Mesenchymal stem cell (in vitro differentiated cells and primary cell): Measurements from ENCODE around the gene VWA5A.
"Not testable (repeated sequence)": the region's sequence is repeated elsewhere in the genome, so short reads cannot be mapped to it uniquely, and the experiment has no call there.

ENCODE experiments used
- DNase-seq: peaks from one replicate; pipeline ENCODE4 v3.0.0-alpha.2; 2013
- H2AFZ ChIP-seq: one replicate; pipeline ENCODE4 v1.6.1; 2013; ENCODE audit warnings: low read depth, mild to moderate bottlenecking, control low read depth, inconsistent platforms, low read length, moderate library complexity
- H2AK5ac ChIP-seq: 2 replicates; pipeline ENCODE4 v1.6.1; 2013; ENCODE audit warnings: low read length, moderate library complexity, mild to moderate bottlenecking, inconsistent platforms; ENCODE audit not compliant: severe bottlenecking
- H2BK120ac ChIP-seq: one replicate; pipeline ENCODE4 v1.6.1; 2013; ENCODE audit warnings: low read depth, mild to moderate bottlenecking, inconsistent platforms, low read length, moderate library complexity
- H2BK12ac ChIP-seq, 2 experiments: one replicate each; pipeline ENCODE4 v1.6.1; 2013; ENCODE audit warnings: inconsistent platforms in 2 of 2, low read length in 2 of 2, mild to moderate bottlenecking in 2 of 2, moderate library complexity in 2 of 2, control low read depth in 1 of 2
- H2BK15ac ChIP-seq: one replicate; pipeline ENCODE4 v1.6.1; 2013; ENCODE audit warnings: mild to moderate bottlenecking, low read depth, inconsistent platforms; ENCODE audit not compliant: poor library complexity, severe bottlenecking
- H2BK5ac ChIP-seq: 2 replicates; pipeline ENCODE4 v1.6.1; 2013; ENCODE audit warnings: low read depth, mild to moderate bottlenecking, low read length, control low read depth, inconsistent platforms; ENCODE audit not compliant: poor library complexity, severe bottlenecking
- H3K14ac ChIP-seq, 2 experiments: one replicate each; pipeline ENCODE4 v1.6.1; 2013; ENCODE audit warnings: inconsistent platforms in 2 of 2, low read length in 2 of 2, control low read depth in 1 of 2, mild to moderate bottlenecking in 1 of 2, moderate library complexity in 1 of 2
- H3K18ac ChIP-seq, 2 experiments: one replicate each; pipeline ENCODE4 v1.6.1; 2013; ENCODE audit warnings: inconsistent platforms in 2 of 2, low read length in 2 of 2, control low read depth in 1 of 2, low read depth in 1 of 2, mild to moderate bottlenecking in 1 of 2
- H3K23ac ChIP-seq, 2 experiments: one replicate each; pipeline ENCODE4 v1.6.1; 2013; ENCODE audit warnings: inconsistent platforms in 2 of 2, low read length in 2 of 2, mild to moderate bottlenecking in 2 of 2, moderate library complexity in 2 of 2, control low read depth in 1 of 2
- H3K27ac ChIP-seq: 2 replicates; pipeline ENCODE4 v1.5.1; 2013; ENCODE audit warnings: mild to moderate bottlenecking, moderate library complexity, low read length, control low read depth, inconsistent platforms; ENCODE audit not compliant: poor library complexity, severe bottlenecking
- H3K27me3 ChIP-seq, 2 experiments: 2 replicates each; pipeline versions ENCODE4 v1.6.1 to v1.7.0; 2013; ENCODE audit warnings: low read length in 2 of 2, mild to moderate bottlenecking in 2 of 2, moderate library complexity in 2 of 2, control low read depth in 1 of 2, inconsistent platforms in 1 of 2; ENCODE audit not compliant: control insufficient read depth in 1 of 2, insufficient read depth in 1 of 2
- H3K36me3 ChIP-seq, 2 experiments: 2 replicates each; pipeline versions ENCODE4 v1.6.1 to v1.7.0; 2013; ENCODE audit warnings: low read length in 2 of 2, control low read depth in 1 of 2, inconsistent platforms in 1 of 2, low read depth in 1 of 2, mild to moderate bottlenecking in 1 of 2; ENCODE audit not compliant: insufficient read depth in 2 of 2, control insufficient read depth in 1 of 2
- H3K4ac ChIP-seq, 2 experiments: one replicate each; pipeline ENCODE4 v1.6.1; 2013; ENCODE audit warnings: inconsistent platforms in 2 of 2, low read length in 2 of 2, mild to moderate bottlenecking in 2 of 2, moderate library complexity in 2 of 2, control low read depth in 1 of 2, low read depth in 1 of 2
- H3K4me1 ChIP-seq: 2 replicates; pipeline ENCODE4 v1.6.1; 2013; ENCODE audit warnings: low read depth, low read length, control low read depth; ENCODE audit not compliant: control insufficient read depth, insufficient read depth
- H3K4me2 ChIP-seq: 2 replicates; pipeline ENCODE4 v1.6.1; 2013; ENCODE audit warnings: low read length, mild to moderate bottlenecking, inconsistent platforms; ENCODE audit not compliant: poor library complexity, severe bottlenecking
- H3K4me3 ChIP-seq, 2 experiments: 2 replicates each; pipeline versions ENCODE4 v1.5.1 to v1.7.0; 2013; ENCODE audit warnings: low read length in 2 of 2, mild to moderate bottlenecking in 2 of 2, control low read depth in 1 of 2, low read depth in 1 of 2; ENCODE audit not compliant: insufficient read depth in 1 of 2
- H3K79me1 ChIP-seq: replicated peaks from 2 replicates; pipeline ENCODE4 v1.6.1; 2013; ENCODE audit warnings: mild to moderate bottlenecking, control low read depth, low read length, inconsistent platforms; ENCODE audit not compliant: poor library complexity, severe bottlenecking
- H3K9ac ChIP-seq: 2 replicates; pipeline ENCODE4 v1.7.0; 2013; ENCODE audit warnings: mild to moderate bottlenecking, low read length, moderate library complexity
- H3K9me3 ChIP-seq: 2 replicates; pipeline ENCODE4 v1.7.0; 2013; ENCODE audit warnings: mild to moderate bottlenecking, low read length; ENCODE audit not compliant: control insufficient read depth
- H4K8ac ChIP-seq: one replicate; pipeline ENCODE4 v1.6.1; 2013; ENCODE audit warnings: inconsistent platforms, mild to moderate bottlenecking, low read length, moderate library complexity
- H4K91ac ChIP-seq: one replicate; pipeline ENCODE4 v1.6.1; 2013; ENCODE audit warnings: mild to moderate bottlenecking, low read length, inconsistent platforms
- WGBS: methylation state at CpG from one replicate; pipeline ENCODE4 v1.1.7; 2013; ENCODE audit warnings: mixed read lengths; 5-methylcytosine and 5-hydroxymethylcytosine counted together

Gene VWA5A

GRCh38 chr11:124123622-124124021 is 8.4 kb downstream of the VWA5A start:
- Histone ChIP-seq H3K9ac (no peak overlapping the region), H2BK5ac (no peak overlapping the region), H2AK5ac (no peak overlapping the region), H3K4ac (no peak overlapping the region), H3K9me3 (peaks cover 8% of the 10 kb centered on the region), H2AFZ (no peak overlapping the region), H2BK12ac (no peak overlapping the region), H3K79me1 (no peaks in the 10 kb centered on the region), H4K91ac (no peak overlapping the region), H3K27ac (no peak overlapping the region), H3K36me3 (peaks cover 8 to 70% of the 10 kb centered on the region in 2 experiments), H3K4me2 (no peak overlapping the region), H3K23ac (no peak overlapping the region), H2BK15ac (no peak overlapping the region), H3K18ac (no peak overlapping the region), H3K4me1 (no peaks in the 10 kb centered on the region), H3K4me3 (no peak overlapping the region), H3K27me3 (no peaks in the 10 kb centered on the region), H2BK120ac (no peak overlapping the region), H3K14ac (no peak overlapping the region), H4K8ac (no peak overlapping the region)
- no peak for DNase-seq
- WGBS, result 100% methylated on average over 1 of the region's 2 CpGs

- not testable (repeated sequence) for H4K8ac ChIP-seq, H3K27ac ChIP-seq, H3K4ac ChIP-seq, DNase-seq, H3K18ac ChIP-seq, H3K4me1 ChIP-seq, H3K9ac ChIP-seq, H3K27me3 ChIP-seq, H3K4me2 ChIP-seq, H3K9me3 ChIP-seq, H3K4me3 ChIP-seq, H2BK5ac ChIP-seq, H3K14ac ChIP-seq, H3K79me1 ChIP-seq, H2AFZ ChIP-seq, H2AK5ac ChIP-seq, H2BK15ac ChIP-seq, H2BK120ac ChIP-seq, H4K91ac ChIP-seq, H2BK12ac ChIP-seq, H3K23ac ChIP-seq
- 83% methylated on average over 1 of the region's 1 CpG for WGBS
- H3K36me3 ChIP-seq, result peaks cover 4 to 37% of the 10 kb centered on the region in 2 experiments
These were observed 11.9 kb downstream of the VWA5A start for GRCh38 chr11:124127134-124127533.

- no peak overlapping the region for H3K4me3 ChIP-seq
- no peak overlapping the region for H2BK5ac ChIP-seq
- no peak overlapping the region for H3K14ac ChIP-seq
- H2BK120ac ChIP-seq, result no peak overlapping the region
- H4K8ac ChIP-seq, result no peak overlapping the region
- peaks cover 14% of the 10 kb centered on the region for H3K9me3 ChIP-seq
- no peaks in the 10 kb centered on the region for H3K27me3 ChIP-seq
- no peak overlapping the region for H2BK12ac ChIP-seq
- no peak for DNase-seq
- H2AFZ ChIP-seq, result no peak overlapping the region
- H3K4me1 ChIP-seq, result no peaks in the 10 kb centered on the region
- no peak overlapping the region for H2AK5ac ChIP-seq
- H3K23ac ChIP-seq, result no peak overlapping the region
- no peak overlapping the region for H3K27ac ChIP-seq
- H3K36me3 ChIP-seq, result peaks cover 5 to 50% of the 10 kb centered on the region in 2 experiments
- H2BK15ac ChIP-seq, result no peak overlapping the region
- WGBS, result 100% methylated on average over 1 of the region's 2 CpGs
- H3K4ac ChIP-seq, result no peak overlapping the region
- H4K91ac ChIP-seq, result no peak overlapping the region
- H3K9ac ChIP-seq, result no peak overlapping the region
- H3K4me2 ChIP-seq, result no peak overlapping the region
- no peaks in the 10 kb centered on the region for H3K79me1 ChIP-seq
- no peak overlapping the region for H3K18ac ChIP-seq
These were observed 27.8 kb downstream of the VWA5A start for GRCh38 chr11:124143034-124143433.

- Histone ChIP-seq H3K4me3 (no peak overlapping the region), H3K27ac (no peak overlapping the region), H2BK12ac (no peak overlapping the region), H3K4ac (no peak overlapping the region), H3K18ac (no peak overlapping the region), H2BK5ac (no peak overlapping the region), H4K91ac (no peak overlapping the region), H3K23ac (no peak overlapping the region), H2AFZ (no peak overlapping the region), H2BK15ac (no peak overlapping the region), H4K8ac (no peak overlapping the region), H3K27me3 (no peaks in the 10 kb centered on the region), H3K79me1 (no peaks in the 10 kb centered on the region), H3K36me3 (peaks cover 0 to 27% of the 10 kb centered on the region in 2 experiments), H2AK5ac (no peak overlapping the region), H2BK120ac (no peak overlapping the region), H3K4me1 (no peaks in the 10 kb centered on the region), H3K9ac (no peak overlapping the region), H3K9me3 (peaks cover 4% of the 10 kb centered on the region), H3K14ac (no peak overlapping the region), H3K4me2 (no peak overlapping the region)
- 100% methylated on average over 2 of the region's 2 CpGs for WGBS
- no peak for DNase-seq
These were observed 32.7 kb downstream of the VWA5A start for GRCh38 chr11:124147951-124148350.
